ENCODE results near the gene FLOT1. TPM values are rescaled to one million over a fixed set of nuclear protein-coding genes. Genes with fewer than 3 reads are reported as not detected.

FLOT1 gene
- total and polyA plus RNA-seq, 2 of the 13 experiments (the other 11 are each of a cell fraction or from before 2014, with no cell fraction given): 82.3 to 130 TPM

GRCh38 chr6:30721198-30722024 is 21.1 kb downstream of the FLOT1 start (continued):
- peak; percentile 96 for TF ChIP-seq MAX (IDR thresholded peaks at IDR 0.05)
- TF ChIP-seq ZNF124 (CRISPR knock-in tag; IDR thresholded peaks at IDR 0.05): peak; percentile 55; the same call in 1 of the 2 replicates
- TF ChIP-seq NCOR1 (IDR thresholded peaks at IDR 0.05; ENCODE audit: borderline replicate concordance, low read length): no peak; the same call in 1 of the 2 replicates
- TF ChIP-seq TMF1 (CRISPR knock-in tag; IDR thresholded peaks at IDR 0.05; ENCODE audit: low read depth): peak; percentile 88
- TF ChIP-seq ATF7 (IDR thresholded peaks at IDR 0.05): no peak
- no peak for TF ChIP-seq ATF7 (CRISPR knock-in tag; IDR thresholded peaks at IDR 0.05)
- TF ChIP-seq MAFG (CRISPR knock-in tag; IDR thresholded peaks at IDR 0.05): no peak
- no peak for TF ChIP-seq SP1 (IDR thresholded peaks at IDR 0.05)
- TF ChIP-seq SP1 (CRISPR knock-in tag; IDR thresholded peaks at IDR 0.05): peak; percentile 92
- peak; percentile 42; the same call in 1 of the 2 replicates for TF ChIP-seq CREB1 (IDR thresholded peaks at IDR 0.05)
- TF ChIP-seq CREB1 (CRISPR knock-in tag; IDR thresholded peaks at IDR 0.05): 0 out of 2 replicates have a peak, but pooled peaks have one; percentile 31
- TF ChIP-seq ZNF564 (CRISPR knock-in tag; IDR thresholded peaks at IDR 0.05): 0 out of 2 replicates have a peak, but pooled peaks have one; percentile 81
- no peak for TF ChIP-seq ZNF382 (CRISPR knock-in tag; IDR thresholded peaks at IDR 0.05; ENCODE audit: borderline replicate concordance)
- TF ChIP-seq ZUFSP (CRISPR knock-in tag; IDR thresholded peaks at IDR 0.05; ENCODE audit: borderline replicate concordance): no peak
- peak; percentile 61; the same call in 1 of the 2 replicates for TF ChIP-seq ZNF83 (CRISPR knock-in tag; IDR thresholded peaks at IDR 0.05; ENCODE audit: borderline replicate concordance)
- TF ChIP-seq HNF1B (CRISPR knock-in tag; IDR thresholded peaks at IDR 0.05): peak; percentile 57; the same call in 1 of the 2 replicates
- no peak; the same call in 1 of the 2 replicates for TF ChIP-seq BRF2 (CRISPR knock-in tag; IDR thresholded peaks at IDR 0.05)
- TF ChIP-seq ZNF235 (CRISPR knock-in tag; IDR thresholded peaks at IDR 0.05; ENCODE audit: borderline replicate concordance): 0 out of 2 replicates have a peak, but pooled peaks have one; percentile 27
- peak; percentile 67; the same call in 1 of the 2 replicates for TF ChIP-seq ZNF142 (CRISPR knock-in tag; IDR thresholded peaks at IDR 0.05)
